K562 (cell line): ENCODE results near the gene C1R. TPM values are rescaled to one million over a fixed set of nuclear protein-coding genes. Genes with fewer than 3 reads are reported as not detected.
A peak's percentile ranks its signal among the peaks of the same experiment; 100 is the strongest.

Experiments used
- AFF4 ChIP-seq: sonication (generic); formaldehyde crosslinking; IDR thresholded peaks from 2 replicates; pipeline ENCODE4 v1.8.0; 2023; ENCODE audit warnings: mild to moderate bottlenecking, missing genetic modification reagents
- CSDE1 ChIP-seq, 2 experiments: fragments of 450-650 bp; IDR thresholded peaks; 2 replicates each; pipeline ENCODE4 v1.6.1; 2016; ENCODE audit warnings: mild to moderate bottlenecking in 1 of 2
- CXXC5 ChIP-seq: fragments of 250-450 bp; sonication (Bioruptor Pico); IDR thresholded peaks from 2 replicates; pipeline ENCODE4 v1.8.0; 2022; ENCODE audit warnings: inconsistent platforms, mild to moderate bottlenecking, moderate library complexity
- FOXP1 ChIP-seq: sonication (generic); formaldehyde crosslinking; IDR thresholded peaks from 2 replicates; pipeline ENCODE4 v1.8.0; 2022; ENCODE audit warnings: mild to moderate bottlenecking, missing genetic modification reagents
- HDAC2 ChIP-seq: fragments of 450-650 bp; IDR thresholded peaks from 2 replicates; pipeline ENCODE4 v1.6.1; 2016; ENCODE audit warnings: mild to moderate bottlenecking
- KLF10 ChIP-seq: fragments of 250-450 bp; sonication (Bioruptor Pico); IDR thresholded peaks from 2 replicates; pipeline ENCODE4 v1.6.1; 2021; ENCODE audit warnings: matching md5 sums
- KLF13 ChIP-seq: fragments of 450-650 bp; IDR thresholded peaks from 2 replicates; pipeline ENCODE4 v1.6.1; 2016; ENCODE audit warnings: missing genetic modification characterization, low read depth, mild to moderate bottlenecking, missing compliant biosample characterization, moderate library complexity, borderline replicate concordance
- NR1H2 ChIP-seq: sonication (generic); formaldehyde crosslinking; IDR thresholded peaks from 2 replicates; pipeline ENCODE4 v1.4.0; 2020; ENCODE audit warnings: mild to moderate bottlenecking, missing genetic modification reagents
- POU5F1 ChIP-seq: fragments of 150-350 bp; IDR thresholded peaks from 2 replicates; pipeline ENCODE4 v1.6.1; 2014; ENCODE audit warnings: borderline replicate concordance, low read length, low read depth, mild to moderate bottlenecking; ENCODE audit not compliant: partially characterized antibody
- RFX7 ChIP-seq: fragments of 250-450 bp; sonication (Bioruptor Pico); IDR thresholded peaks from 2 replicates; pipeline ENCODE4 v1.5.1; 2021; ENCODE audit warnings: mild to moderate bottlenecking
- RHOXF2B ChIP-seq: fragments of 250-450 bp; sonication (Bioruptor Pico); conservative IDR thresholded peaks from 2 replicates; pipeline ENCODE4 v1.5.1; 2021
- SP1 ChIP-seq: sonication (generic); formaldehyde crosslinking; IDR thresholded peaks from 2 replicates; pipeline ENCODE4 v1.8.1; 2022; ENCODE audit warnings: mild to moderate bottlenecking, missing genetic modification reagents
- TSC22D4 ChIP-seq: fragments of 450-650 bp; IDR thresholded peaks from 2 replicates; pipeline ENCODE4 v1.6.1; 2016; ENCODE audit warnings: missing genetic modification characterization, missing biosample characterization, control low read depth
- ZBTB8A ChIP-seq: fragments of 450-650 bp; IDR thresholded peaks from 2 replicates; pipeline ENCODE4 v1.6.1; 2018; ENCODE audit warnings: mild to moderate bottlenecking, moderate library complexity; ENCODE audit not compliant: partially characterized antibody
- ZC3H8 ChIP-seq: fragments of 450-650 bp; IDR thresholded peaks from 2 replicates; pipeline ENCODE4 v1.6.1; 2017
- ZFP30 ChIP-seq: fragments of 250-450 bp; sonication (Bioruptor Pico); IDR thresholded peaks from 2 replicates; pipeline ENCODE4 v1.8.0; 2022; ENCODE audit warnings: moderate library complexity, mild to moderate bottlenecking, inconsistent platforms, borderline replicate concordance
- ZNF41 ChIP-seq: fragments of 250-450 bp; sonication (Bioruptor Pico); conservative IDR thresholded peaks from 2 replicates; pipeline ENCODE4 v1.4.0; 2020; ENCODE audit warnings: mild to moderate bottlenecking
- polyA plus RNA-seq, 8 experiments: library from polyadenylated mRNA; depleted of rRNA in 4 of 8; stranded (reverse) in 5 of 8; unstranded in 3 of 8; fragments of >200 nt; fragmentation: Nextera tagmentation in 2 of 8; fragmentation: Illumina TruSeq in 1 of 8; extraction: Ambion mirVana in 2 of 8; extraction: Trizol in 1 of 8; gene quantifications; 2 replicates each; pipeline versions ENCODE4 v1.2.1 to v1.2.3, GENCODE V29; 2011 to 2014; ENCODE audit warnings: inconsistent platforms in 1 of 8, missing spikeins in 1 of 8
- total RNA-seq, 7 experiments: library from RNA; depleted of rRNA in 6 of 7; stranded (reverse); fragments of >200 nt in 6 of 7; fragmentation: Illumina TruSeq in 2 of 7; extraction: Trizol in 2 of 7; gene quantifications; 2 replicates each; pipeline versions ENCODE4 v1.2.1 to v1.2.3, GENCODE V29; 2011 to 2021; ENCODE audit warnings: low replicate concordance in 1 of 7
- TF ChIP-seq, protein P1 (sequence below): fragments of 250-450 bp; sonication (Bioruptor Pico); IDR thresholded peaks from 2 replicates; pipeline ENCODE4 v1.6.1; 2021; ENCODE audit warnings: mild to moderate bottlenecking
- TF ChIP-seq, protein P2 (sequence below): sonication (generic); formaldehyde crosslinking; IDR thresholded peaks from 2 replicates; pipeline ENCODE4 v1.8.0; 2022; ENCODE audit warnings: mild to moderate bottlenecking, missing genetic modification reagents
- TF ChIP-seq, protein P3 (sequence below): sonication (generic); formaldehyde crosslinking; IDR thresholded peaks from 2 replicates; pipeline ENCODE4 v1.8.0; 2022; ENCODE audit warnings: mild to moderate bottlenecking, missing genetic modification reagents

Gene C1R
- total and polyA plus RNA-seq, 9 of the 15 experiments (the other 6 are each of a cell fraction or from before 2014, with no cell fraction given): 0.07 to 1.0 (median 0.33) TPM; not detected in 1

GRCh38 chr12:7108003-7108795 is 16.0 kb upstream of the C1R start (continued):
- TF ChIP-seq AFF4 (no peak), RHOXF2B (no peak), RFX7 (CRISPR knock-in tag) (no peak), KLF13 (no peak), POU5F1 (no peak), NR1H2 (CRISPR knock-in tag) (peak; percentile 89; the same call in 1 of the 2 replicates), ZFP30 (CRISPR knock-in tag) (no peak), CXXC5 (peak; percentile 44; the same call in 1 of the 2 replicates), ZBTB8A (no peak), KLF10 (no peak), SP1 (CRISPR knock-in tag) (peak; percentile 29; the same call in 1 of the 2 replicates), ZNF41 (no peak), CSDE1 (IDR thresholded peaks at IDR 0.05) (no peak), ZC3H8 (no peak), TSC22D4 (tag) (no peak), FOXP1 (CRISPR knock-in tag) (no peak), HDAC2 (no peak)
- TF ChIP-seq, protein P1, sequence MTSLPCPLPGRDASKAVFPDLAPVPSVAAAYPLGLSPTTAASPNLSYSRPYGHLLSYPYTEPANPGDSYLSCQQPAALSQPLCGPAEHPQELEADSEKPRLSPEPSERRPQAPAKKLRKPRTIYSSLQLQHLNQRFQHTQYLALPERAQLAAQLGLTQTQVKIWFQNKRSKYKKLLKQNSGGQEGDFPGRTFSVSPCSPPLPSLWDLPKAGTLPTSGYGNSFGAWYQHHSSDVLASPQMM (CRISPR knock-in tag): no peak
- TF ChIP-seq, protein P2, sequence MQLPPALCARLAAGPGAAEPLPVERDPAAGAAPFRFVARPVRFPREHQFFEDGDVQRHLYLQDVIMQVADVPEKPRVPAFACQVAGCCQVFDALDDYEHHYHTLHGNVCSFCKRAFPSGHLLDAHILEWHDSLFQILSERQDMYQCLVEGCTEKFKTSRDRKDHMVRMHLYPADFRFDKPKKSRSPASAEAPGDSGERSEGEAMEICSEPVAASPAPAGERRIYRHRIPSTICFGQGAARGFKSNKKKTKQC (CRISPR knock-in tag): peak; percentile 85; the same call in 1 of the 2 replicates
- TF ChIP-seq, protein P3, sequence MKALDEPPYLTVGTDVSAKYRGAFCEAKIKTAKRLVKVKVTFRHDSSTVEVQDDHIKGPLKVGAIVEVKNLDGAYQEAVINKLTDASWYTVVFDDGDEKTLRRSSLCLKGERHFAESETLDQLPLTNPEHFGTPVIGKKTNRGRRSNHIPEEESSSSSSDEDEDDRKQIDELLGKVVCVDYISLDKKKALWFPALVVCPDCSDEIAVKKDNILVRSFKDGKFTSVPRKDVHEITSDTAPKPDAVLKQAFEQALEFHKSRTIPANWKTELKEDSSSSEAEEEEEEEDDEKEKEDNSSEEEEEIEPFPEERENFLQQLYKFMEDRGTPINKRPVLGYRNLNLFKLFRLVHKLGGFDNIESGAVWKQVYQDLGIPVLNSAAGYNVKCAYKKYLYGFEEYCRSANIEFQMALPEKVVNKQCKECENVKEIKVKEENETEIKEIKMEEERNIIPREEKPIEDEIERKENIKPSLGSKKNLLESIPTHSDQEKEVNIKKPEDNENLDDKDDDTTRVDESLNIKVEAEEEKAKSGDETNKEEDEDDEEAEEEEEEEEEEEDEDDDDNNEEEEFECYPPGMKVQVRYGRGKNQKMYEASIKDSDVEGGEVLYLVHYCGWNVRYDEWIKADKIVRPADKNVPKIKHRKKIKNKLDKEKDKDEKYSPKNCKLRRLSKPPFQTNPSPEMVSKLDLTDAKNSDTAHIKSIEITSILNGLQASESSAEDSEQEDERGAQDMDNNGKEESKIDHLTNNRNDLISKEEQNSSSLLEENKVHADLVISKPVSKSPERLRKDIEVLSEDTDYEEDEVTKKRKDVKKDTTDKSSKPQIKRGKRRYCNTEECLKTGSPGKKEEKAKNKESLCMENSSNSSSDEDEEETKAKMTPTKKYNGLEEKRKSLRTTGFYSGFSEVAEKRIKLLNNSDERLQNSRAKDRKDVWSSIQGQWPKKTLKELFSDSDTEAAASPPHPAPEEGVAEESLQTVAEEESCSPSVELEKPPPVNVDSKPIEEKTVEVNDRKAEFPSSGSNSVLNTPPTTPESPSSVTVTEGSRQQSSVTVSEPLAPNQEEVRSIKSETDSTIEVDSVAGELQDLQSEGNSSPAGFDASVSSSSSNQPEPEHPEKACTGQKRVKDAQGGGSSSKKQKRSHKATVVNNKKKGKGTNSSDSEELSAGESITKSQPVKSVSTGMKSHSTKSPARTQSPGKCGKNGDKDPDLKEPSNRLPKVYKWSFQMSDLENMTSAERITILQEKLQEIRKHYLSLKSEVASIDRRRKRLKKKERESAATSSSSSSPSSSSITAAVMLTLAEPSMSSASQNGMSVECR (CRISPR knock-in tag): 0 out of 2 replicates have a peak, but pooled peaks have one; percentile 64
